HG02852 (cell line): ENCODE measurements around the gene ZSCAN22.
"Not testable (repeated sequence)": the region's sequence is repeated elsewhere in the genome, so short reads cannot be mapped to it uniquely, and the experiment has no call there.

Experiments used
- ATAC-seq: cut with Tn5 transposase; IDR thresholded peaks from one replicate; pipeline ENCODE4 v1.9.1; 2021; ENCODE audit warnings: mild to moderate bottlenecking, moderate library complexity; ENCODE audit not compliant: unreplicated experiment

ZSCAN22 gene

DNA sequence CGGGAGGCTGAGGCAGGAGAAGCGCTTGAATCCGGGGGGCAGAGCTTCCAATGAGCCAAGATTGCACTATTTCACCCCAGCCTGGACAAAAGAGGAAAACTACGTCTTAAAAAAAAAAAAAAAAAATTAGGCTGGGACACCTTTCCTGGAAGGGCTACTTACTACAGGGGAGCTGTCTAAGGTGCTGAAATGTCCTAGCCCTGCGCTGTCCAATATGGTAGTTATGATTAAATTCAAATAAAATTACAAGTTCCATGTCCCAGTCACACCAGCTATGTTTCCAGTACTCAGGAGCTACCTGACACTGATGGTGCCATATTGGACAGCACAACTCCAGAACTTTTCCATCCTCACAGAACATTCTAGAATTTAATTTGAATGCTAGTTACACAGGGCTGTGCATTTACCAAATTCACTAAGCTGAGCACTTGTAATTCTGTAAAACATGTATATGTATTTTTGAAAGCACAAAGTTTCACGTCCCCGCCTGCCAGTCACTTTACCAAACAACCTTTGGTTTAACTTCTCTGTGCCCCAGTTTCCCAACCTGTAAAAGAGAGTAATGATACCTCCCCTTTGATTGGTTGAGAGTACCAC is 9.2 kb upstream of the ZSCAN22 start:
- no peak for ATAC-seq

GRCh38 chr19:58318297-58318696 is 8.5 kb upstream of the ZSCAN22 start:
- ATAC-seq = no peak

- ATAC-seq = no peak
Observed at GRCh38 chr19:58319241-58319640, 7.6 kb upstream of the ZSCAN22 start.

DNA sequence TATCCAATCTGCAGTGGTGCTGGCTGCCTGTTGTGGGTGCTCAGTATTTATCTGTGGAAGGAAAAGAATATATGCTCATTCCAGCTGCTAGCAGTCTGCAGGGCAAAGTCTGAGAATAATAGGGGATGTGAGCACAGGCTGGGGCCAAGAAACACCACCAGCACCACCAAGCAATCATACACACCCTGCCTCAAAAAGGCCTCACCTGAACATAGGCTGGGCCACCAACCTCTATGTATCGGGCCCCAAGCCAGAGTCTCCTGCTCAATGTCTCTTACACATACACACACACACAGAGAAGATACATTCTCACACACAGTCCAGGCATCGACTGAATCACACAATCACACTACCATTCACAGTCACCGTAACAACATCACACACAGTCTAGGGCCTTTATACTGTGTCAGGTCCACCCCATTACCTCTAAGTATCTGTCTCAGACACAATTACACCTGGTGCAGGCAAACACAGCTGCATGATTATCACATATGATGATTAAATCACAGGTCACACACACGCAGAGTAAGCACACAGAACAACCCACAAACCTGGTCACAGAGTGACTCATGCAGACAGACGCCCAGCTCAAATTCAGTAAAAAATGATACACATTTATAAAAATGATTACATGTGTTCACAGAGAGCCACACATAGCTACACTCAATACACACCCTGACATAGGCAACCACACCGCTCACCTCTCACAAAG is 1.3 kb upstream of the ZSCAN22 start:
- ATAC-seq = no peak

- no peak for ATAC-seq
Observed at GRCh38 chr19:58326501-58326913, 287 bp upstream of the ZSCAN22 start.

- ATAC-seq = no peak
Observed at GRCh38 chr19:58328999-58329398, 2.2 kb downstream of the ZSCAN22 start.

- ATAC-seq = no peak
Observed at GRCh38 chr19:58330458-58330857, 3.7 kb downstream of the ZSCAN22 start.

DNA sequence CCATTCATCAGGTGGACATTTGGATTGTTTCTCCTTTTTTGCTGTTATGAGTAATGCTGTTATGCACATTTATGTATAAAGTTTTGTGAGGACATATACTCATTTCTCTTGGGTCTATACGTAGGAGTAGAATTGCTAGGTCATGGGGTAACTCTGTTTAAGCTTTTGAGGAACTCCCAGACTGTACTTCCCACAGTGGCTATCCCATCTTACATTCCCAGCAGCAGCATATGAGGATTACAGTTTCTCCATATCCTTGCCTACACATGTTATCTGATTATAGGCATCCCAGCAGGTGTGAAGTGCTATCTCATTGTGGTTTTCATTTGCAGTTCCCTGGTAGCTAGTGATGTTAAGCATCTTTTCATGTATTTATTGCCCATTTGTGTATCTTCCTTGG is 5.9 kb downstream of the ZSCAN22 start:
- no peak for ATAC-seq

- no peak for ATAC-seq
Observed at GRCh38 chr19:58334691-58335249, 8.0 kb downstream of the ZSCAN22 start.

- ATAC-seq = no peak
Observed at GRCh38 chr19:58335630-58336029, 8.8 kb downstream of the ZSCAN22 start.

GRCh38 chr19:58336216-58336615 is 9.4 kb downstream of the ZSCAN22 start:
- ATAC-seq = no peak

- no peak for ATAC-seq
Observed at GRCh38 chr19:58336820-58337219, 10.0 kb downstream of the ZSCAN22 start.

DNA sequence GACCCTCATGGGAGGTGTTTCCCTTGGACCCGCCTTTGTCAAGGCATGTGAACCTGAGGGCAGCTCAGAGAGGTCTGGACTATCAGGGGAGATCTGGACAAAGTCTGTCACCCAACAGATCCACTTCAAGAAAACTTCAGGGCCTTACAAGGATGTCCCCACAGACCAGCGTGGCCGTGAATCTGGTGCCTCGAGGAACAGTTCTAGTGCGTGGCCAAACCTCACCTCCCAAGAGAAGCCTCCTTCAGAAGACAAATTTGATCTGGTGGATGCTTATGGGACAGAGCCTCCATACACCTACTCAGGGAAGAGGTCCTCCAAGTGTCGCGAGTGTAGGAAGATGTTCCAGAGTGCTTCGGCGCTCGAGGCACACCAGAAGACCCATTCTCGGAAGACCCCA is 11.5 kb downstream of the ZSCAN22 start:
- no peak for ATAC-seq

DNA sequence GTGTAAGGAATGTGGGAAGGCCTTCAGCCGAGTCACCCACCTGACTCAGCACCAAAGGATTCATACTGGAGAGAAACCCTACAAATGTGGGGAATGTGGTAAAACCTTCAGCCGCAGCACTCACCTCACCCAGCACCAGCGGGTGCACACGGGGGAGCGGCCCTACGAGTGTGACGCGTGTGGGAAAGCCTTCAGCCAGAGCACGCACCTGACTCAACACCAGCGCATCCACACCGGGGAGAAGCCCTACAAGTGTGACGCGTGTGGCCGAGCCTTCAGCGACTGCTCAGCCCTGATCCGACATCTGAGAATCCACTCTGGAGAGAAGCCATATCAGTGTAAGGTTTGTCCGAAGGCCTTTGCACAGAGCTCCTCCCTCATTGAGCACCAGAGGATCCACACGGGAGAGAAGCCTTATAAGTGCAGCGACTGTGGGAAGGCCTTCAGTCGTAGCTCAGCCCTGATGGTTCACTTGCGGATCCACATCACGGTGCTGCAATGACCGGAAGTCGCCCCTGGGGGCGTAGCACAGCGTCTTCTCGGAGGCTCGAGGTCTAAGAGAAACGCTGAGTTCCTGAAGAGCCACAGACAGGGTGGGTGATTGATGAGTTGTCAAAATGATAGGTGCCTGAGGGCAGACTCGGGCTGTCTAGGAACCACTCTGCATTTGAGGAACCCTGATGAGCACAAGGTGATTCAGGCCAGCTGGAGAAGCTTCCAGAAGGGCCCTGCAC is 12.2 kb downstream of the ZSCAN22 start:
- ATAC-seq = no peak

- no peak for ATAC-seq
Observed at GRCh38 chr19:58345558-58345957, 18.8 kb downstream of the ZSCAN22 start.

DNA sequence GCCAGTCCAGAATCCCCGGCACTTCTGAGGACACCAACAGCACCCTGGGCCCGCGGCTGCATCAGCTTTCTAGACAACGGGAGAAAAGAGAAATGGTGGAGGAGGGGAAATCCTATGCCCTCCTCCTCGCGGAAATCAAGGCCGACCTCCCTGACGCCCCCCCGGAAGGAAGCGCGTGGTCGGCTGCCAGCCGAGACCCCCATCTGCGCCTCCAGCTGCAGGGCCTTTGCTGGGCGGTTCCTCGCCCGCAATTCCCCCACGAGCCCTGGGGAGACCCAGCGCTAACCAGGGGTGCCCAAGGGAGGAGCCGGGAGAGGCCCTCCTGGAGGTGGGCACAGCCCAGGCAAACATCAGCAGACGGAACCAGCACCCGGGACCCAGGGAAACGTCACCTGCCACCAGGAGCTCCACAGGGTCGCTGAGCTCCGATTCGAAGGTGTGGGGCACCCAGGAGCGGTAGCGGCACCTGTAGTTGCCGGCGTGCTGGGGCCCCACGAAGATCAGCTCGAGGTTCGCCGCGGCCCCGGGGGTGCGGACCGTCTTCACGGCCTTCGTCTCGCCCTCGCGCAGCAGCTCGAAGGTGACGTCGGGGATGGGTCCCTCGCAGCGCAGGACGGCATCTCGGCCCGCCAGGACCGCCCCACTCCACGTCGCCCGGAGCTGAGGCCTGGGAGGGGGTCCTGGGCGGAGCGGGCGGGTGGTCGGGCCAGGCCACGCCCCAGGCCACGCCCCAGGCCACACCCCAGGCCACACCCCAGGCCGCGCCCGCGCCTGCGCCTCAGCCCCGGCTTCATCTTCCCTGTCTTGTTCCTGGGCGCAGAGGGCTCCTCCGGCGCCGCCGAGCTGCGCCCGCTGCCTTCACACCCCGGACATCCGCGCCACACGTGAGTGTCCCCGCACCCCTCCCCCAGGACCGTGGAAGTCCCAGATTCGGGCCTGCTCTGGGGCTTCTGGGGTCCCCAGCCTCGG is 20.5 kb downstream of the ZSCAN22 start:
- ATAC-seq = peak; percentile 81

- ATAC-seq = not testable (repeated sequence)
Observed at GRCh38 chr19:58348080-58348479, 21.3 kb downstream of the ZSCAN22 start.

DNA sequence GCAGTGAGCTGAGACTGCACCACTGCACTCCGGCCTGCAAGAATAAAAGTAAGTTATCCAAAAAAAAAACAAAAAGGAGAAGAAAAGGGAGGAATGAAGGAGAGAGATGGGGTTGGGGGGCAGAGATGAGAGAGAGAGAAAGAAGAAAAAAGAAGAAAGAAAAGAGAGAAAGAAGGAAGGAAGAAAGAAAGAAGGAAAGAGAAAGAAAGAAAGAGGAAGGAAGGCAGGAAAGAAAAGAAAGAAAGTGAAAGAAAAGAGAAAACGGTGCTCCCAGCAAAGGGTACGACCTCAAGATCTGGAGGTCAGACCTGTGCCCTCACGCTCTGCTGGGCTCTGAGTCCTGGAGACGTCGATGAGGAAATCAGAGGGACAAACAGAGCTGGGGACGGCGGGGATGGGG is 22.8 kb downstream of the ZSCAN22 start:
- ATAC-seq = no peak

GRCh38 chr19:58350001-58350861 is 23.4 kb downstream of the ZSCAN22 start:
- ATAC-seq = no peak
